ES-I3 (cell line): ENCODE results near the gene TOM1L2.
"Not testable (repeated sequence)": the region's sequence is repeated elsewhere in the genome, so short reads cannot be mapped to it uniquely, and the experiment has no call there.

Experiments used
- H3K36me3 ChIP-seq: 2 replicates; pipeline ENCODE4 v1.6.1; 2013; ENCODE audit warnings: mild to moderate bottlenecking, low read length, control low read depth, moderate library complexity; ENCODE audit not compliant: insufficient read depth
- H3K4me1 ChIP-seq: 2 replicates; pipeline ENCODE4 v1.6.1; 2013; ENCODE audit warnings: mild to moderate bottlenecking, control low read depth, low read length; ENCODE audit not compliant: insufficient read depth
- H3K9ac ChIP-seq: 2 replicates; pipeline ENCODE4 v1.6.1; 2013; ENCODE audit warnings: low read depth, mild to moderate bottlenecking, low read length, moderate library complexity
- H3K9me3 ChIP-seq: 2 replicates; pipeline ENCODE4 v1.6.1; 2013; ENCODE audit warnings: mild to moderate bottlenecking, low read length, moderate library complexity; ENCODE audit not compliant: control insufficient read depth, insufficient read depth

TOM1L2 gene

DNA sequence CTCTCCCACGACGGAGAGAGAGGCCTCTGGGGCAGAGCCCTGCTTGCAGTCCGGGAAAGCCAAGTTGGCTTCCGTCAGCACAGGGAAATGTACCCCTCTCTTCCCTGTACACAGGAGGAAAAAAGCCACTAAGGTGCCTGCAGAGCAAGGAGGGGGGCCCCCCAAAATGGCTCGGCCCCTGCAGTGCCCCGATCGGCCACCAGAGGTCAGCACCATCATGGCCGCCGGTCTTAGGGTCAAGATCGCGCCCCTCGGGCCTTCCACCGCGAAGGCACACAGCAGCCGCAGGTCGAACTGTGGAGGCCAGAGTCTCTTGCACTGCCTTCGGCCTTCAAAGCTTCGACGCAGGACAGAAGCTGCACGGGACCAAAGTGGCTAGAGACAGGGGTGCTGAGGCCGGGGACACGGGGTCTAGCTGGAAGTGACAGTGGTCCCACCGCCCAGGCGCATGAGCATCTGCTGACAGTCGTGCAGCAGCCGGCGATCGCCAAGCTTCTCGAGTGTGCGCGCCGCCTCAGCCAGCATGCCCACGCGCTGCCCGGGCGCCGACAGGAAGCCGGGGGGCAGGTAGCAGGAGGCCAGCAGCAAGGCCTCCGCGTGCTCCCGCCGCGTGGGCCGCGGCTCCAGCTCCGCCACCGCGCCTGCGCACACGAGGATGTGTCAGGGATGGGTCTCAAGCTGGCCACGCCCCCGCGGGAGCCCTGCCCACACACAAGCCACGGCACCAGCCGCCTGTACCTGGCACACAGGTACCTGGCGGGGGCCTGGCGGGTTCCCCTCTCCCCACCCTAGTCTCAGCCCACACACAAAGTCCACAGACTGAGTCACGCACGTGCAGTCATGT is 159.8 kb downstream of the TOM1L2 start:
- Histone ChIP-seq H3K36me3 (peaks cover 3% of the 10 kb centered on the region; the same call in 1 of the 2 replicates), H3K9me3 (no peaks in the 10 kb centered on the region), H3K4me1 (peaks cover 9% of the 10 kb centered on the region), H3K9ac (no peak overlapping the region)

DNA sequence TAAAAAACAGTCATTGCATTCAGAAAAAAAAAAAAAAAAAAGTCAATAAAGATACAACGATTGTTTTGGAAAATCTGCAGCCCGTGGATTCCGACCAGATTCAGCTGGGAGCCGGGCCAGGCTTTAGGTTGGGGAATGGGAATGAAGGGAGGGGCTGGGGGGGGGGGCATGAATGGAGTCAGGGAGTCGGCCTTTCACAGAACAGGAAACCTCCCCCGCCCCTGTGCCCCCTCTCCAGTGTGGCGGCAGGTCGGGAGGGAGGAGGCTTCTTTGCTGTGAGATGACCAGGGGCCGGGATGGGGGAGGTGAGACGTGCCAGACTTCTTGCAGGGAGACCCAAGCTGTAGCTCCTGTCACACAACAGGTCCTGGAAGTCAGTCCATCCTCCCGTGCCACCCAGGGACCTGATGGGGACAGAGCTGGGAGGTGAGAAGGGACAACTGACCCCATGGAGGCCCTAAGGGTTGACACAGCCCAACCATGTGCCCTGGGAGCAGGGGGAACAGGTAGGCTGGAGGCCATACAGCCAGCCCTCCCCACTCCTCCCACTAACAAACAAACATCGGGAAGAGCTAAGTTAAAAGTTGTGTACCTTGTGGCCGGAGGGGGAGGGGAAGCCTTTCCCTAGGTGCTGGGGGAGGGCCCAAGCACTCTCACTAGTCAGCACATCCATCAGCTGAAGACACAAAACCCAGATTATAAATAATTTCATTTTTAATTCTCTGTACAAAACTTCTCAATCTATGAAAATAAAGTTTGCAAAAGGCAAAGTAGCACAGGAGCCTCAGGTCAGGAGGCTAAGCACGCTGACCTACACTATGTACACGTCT is 160.6 kb downstream of the TOM1L2 start:
- Histone ChIP-seq H3K9me3 (no peaks in the 10 kb centered on the region), H3K9ac (peak overlapping the region; percentile 4; the same call in 1 of the 2 replicates), H3K4me1 (peaks cover 9% of the 10 kb centered on the region), H3K36me3 (peaks cover 3% of the 10 kb centered on the region; the same call in 1 of the 2 replicates)

DNA sequence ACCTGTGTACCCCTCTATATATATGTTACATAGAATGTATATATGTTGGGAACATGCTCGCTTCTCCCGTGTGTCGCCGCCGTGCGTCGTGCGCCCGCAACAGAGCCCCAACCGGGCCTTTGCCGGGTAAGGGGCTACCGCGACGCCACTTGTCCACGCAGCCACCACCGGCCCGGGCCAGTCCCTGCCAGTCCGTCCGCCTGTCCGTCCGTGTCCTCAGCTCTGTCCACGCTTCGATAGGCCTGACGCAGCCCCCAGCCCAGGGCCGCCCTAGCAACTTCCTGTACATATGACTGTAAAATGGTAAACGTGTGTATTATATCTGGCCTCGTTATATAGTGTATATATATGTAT is 161.3 kb downstream of the TOM1L2 start:
- H3K9ac ChIP-seq: peak overlapping the region; percentile 42; the same call in 1 of the 2 replicates
- H3K36me3 ChIP-seq: peaks cover 3% of the 10 kb centered on the region; the same call in 1 of the 2 replicates
- H3K4me1 ChIP-seq: peaks cover 9% of the 10 kb centered on the region
- no peaks in the 10 kb centered on the region for H3K9me3 ChIP-seq

DNA sequence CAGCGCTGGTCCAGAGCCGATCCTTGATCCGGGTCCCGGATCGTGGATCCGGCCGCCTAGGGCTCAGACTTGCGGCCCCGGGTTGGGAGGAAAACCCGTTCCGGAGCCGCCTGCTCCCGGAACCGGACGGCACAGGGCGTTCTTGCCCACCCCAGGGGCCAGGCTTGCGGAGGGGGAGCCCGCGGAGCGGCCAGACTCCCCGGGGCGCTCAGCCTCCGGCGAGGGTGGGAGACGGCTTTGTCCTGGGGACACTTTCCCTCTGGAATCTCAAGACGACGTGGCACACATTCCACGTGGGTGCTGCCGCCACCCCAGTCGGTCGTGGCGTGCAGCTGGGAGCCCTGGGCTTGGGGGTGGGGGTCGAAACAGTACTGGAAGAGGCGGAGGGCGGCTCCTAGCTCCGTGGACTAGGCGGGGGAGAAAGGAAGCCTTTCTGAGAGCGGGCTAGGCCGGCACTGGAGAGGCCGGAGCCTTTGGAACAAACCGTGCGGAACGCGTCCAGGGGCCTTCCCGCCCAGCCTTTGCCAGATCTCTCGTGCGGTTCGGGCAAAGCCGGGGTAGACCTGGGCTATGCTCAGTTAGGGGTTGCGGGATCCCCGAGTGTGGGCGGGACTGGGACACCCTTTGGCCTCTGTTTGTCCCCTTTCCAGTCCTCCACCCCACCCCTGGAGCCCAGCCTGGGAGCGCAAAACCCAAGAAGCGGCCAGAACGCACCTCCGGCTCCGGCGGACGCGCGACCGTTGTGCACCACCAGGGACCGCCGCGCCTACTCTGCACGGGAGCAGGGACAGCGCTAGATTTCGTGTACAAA is 161.9 kb downstream of the TOM1L2 start:
- Histone ChIP-seq H3K4me1 (peaks cover 9% of the 10 kb centered on the region), H3K9me3 (no peaks in the 10 kb centered on the region), H3K36me3 (peaks cover 3% of the 10 kb centered on the region; the same call in 1 of the 2 replicates), H3K9ac (peak overlapping the region; percentile 42)

DNA sequence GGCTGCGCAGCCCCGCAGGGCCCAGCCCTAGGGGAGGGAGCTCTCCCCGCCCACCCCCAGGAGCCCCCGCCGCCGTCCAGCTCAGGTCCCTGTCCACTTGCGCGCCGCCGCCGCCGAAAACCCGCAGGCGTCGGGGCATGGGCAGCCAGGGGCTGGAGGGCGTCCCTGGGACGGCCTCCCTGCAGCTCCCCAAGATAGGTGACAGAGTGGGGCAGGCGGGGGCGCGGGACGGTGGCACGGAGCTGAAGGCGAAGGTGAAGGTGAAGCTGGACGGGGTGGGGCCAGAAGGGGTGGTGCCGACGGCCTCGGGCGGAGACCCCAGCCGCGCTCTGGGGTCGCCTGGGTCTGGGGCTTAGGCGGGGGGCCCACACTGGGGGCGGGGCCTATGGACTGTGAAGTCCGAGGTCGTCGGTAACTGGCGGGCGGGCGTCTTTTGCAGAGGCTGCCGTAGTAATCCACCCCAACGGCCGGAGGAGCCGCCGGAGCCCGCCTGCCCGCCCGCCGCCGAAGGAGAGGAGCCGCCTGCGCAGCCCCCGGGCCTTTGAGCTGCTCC is 162.6 kb downstream of the TOM1L2 start:
- Histone ChIP-seq H3K4me1 (peaks cover 9% of the 10 kb centered on the region), H3K36me3 (peaks cover 3% of the 10 kb centered on the region; the same call in 1 of the 2 replicates), H3K9me3 (no peaks in the 10 kb centered on the region), H3K9ac (peak overlapping the region; percentile 42)

DNA sequence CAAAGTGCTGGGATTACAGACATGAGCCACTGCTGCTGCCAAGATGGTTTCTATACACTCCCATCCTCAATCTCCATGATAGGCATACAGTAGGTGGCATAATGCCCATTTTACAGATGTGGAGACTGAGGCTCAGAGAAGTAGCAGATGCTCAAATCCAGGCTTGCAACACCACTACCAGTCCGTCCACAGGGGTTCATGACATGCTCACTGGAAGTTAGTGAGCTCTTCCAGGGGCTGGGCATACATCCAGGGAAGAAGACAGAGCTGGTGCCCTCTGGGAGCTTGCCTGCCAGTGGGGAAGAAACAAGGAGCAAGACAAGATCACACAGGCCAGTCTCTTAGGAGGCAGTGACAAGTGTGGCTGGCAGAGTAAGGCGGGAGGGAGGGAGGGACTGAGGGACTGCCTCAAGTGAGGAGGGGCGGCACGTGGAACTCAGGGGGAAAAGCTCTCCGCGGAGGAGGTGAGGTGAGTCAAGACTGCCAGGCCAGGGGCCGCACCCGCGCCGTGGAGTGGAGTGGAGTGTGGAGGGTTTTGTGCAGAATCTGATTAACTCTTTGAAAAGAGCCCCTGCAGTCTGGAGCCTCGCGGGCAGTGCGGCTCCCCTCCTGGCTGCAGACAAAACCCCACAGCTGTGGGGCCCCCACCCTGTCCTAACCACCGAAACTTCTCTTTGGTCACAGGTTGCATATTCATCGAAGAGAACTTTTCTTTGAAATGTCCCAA is 163.3 kb downstream of the TOM1L2 start:
- H3K9ac ChIP-seq: peak overlapping the region; percentile 12; the same call in 1 of the 2 replicates
- H3K4me1 ChIP-seq: peaks cover 9% of the 10 kb centered on the region
- no peaks in the 10 kb centered on the region; the same call in 1 of the 2 replicates for H3K36me3 ChIP-seq
- no peaks in the 10 kb centered on the region for H3K9me3 ChIP-seq

DNA sequence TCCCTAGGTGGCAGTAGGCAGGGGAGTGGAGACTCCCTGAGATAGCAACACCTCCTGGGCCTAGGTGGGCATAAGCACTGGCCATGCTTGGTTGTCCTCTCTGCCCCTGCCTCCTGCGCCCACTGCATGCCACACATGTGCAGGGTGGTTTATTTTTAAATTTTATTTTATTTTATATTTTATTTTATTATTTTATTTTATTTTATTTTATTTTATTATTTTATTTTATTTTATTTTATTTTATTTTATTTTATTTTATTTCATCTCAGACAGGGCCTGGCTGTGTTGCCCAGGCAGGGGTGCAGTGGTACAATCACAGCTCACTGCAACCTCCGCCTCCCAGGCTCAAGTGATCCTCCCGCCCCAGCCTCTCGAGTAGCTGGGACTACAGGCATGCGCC is 164.0 kb downstream of the TOM1L2 start:
- H3K9ac ChIP-seq, H3K4me1 ChIP-seq, H3K9me3 ChIP-seq, H3K36me3 ChIP-seq: not testable (repeated sequence)

DNA sequence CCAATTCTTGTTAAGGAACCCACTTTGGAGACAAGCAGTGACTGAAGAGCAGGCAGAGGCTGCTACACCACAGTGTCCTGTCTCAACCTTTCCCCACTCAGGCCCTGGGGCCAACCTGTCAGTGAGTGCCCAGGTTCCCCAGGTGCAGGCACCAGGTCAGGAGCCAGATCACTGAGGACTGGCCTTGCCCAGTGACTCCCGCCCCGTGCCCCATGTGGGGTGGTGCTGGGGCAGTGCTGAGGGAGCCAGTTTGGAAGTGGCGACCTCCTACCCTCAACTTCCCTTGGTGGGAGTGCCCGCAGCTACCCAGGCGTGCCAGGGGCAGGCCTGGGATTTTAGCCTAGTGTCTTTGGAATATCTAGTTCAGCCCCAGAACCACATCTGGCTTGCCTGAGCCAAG is 164.8 kb downstream of the TOM1L2 start:
- H3K36me3 ChIP-seq: no peaks in the 10 kb centered on the region; the same call in 1 of the 2 replicates
- H3K9ac ChIP-seq: no peak overlapping the region
- H3K4me1 ChIP-seq: peaks cover 9% of the 10 kb centered on the region

DNA sequence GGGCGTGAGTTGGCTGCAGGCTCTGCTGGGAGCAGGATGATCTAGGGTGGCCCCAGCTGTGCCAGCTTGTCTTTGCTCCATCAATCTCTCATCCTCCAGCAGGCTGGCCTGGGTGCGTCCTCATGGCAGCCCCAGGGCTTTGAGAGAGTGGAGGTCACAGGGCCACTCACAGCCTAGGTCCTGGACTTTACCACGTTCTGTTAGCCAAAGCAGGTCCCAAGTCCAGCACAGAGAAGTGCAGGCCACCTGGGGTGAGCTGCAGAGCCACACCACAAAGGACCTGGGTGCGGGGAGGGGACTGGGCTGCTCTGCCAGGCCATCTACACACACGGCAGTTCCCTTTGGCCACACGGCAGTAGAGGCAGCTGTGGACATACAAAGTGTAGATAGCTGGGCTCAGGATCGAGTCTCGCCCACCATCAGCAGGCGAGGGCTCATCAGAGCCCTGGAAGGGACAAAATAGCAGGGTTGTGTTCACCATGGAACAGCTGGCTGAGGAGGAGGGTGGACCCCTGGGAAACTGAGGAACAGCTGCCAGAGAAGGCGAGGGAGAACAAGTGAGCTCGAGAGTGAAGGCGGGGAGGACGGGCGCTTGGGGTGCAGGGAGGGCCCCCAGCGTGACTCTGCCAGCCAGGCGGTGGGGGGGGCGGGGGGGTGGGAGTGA is 165.5 kb downstream of the TOM1L2 start:
- Histone ChIP-seq H3K36me3 (no peaks in the 10 kb centered on the region; the same call in 1 of the 2 replicates), H3K4me1 (peaks cover 3% of the 10 kb centered on the region), H3K9me3 (no peaks in the 10 kb centered on the region), H3K9ac (no peak overlapping the region)

More for the DNA sequence above, 164.8 kb downstream of the TOM1L2 start:
- no peaks in the 10 kb centered on the region for H3K9me3 ChIP-seq

DNA sequence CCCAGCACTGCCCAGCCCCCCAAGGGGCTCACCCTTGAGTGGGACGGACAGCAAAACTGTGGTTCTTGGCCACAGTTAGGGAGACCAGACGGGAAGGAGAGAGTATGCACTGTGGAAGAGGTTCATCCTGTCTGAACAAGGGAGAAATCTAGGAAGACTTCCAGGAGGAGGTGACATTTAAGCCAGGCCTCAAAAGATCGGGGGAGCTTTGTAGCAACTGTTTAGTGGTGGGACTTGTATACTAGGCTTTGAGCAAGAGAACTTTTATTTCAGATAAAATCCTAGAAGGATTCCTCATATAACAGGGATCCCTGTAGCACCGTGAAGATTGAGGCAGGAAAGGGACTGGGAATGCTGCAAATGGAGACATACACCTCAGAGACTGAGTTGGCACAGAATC is 166.2 kb downstream of the TOM1L2 start:
- Histone ChIP-seq H3K9me3 (no peaks in the 10 kb centered on the region), H3K36me3 (no peaks in the 10 kb centered on the region; the same call in 1 of the 2 replicates), H3K4me1 (no peaks in the 10 kb centered on the region), H3K9ac (no peak overlapping the region)

DNA sequence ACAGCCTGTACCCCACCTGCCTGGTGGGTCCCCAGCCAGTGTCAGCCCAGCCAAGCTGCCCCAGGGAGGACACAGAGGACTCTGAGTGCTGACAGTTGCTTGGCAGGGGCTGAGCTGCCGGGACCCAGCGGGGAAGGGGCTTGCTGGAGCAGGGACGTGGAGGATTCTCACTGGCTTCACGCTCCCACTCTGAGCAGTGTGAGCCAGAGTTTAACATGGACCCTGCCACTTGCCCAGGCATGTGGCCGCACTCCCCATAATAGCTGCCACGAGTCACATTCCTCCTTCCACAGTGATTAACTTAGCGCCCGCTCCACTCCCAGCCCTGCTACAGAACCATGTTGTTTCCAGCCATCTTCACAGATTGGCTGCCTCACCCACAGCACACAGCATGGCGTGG is 166.6 kb downstream of the TOM1L2 start:
- Histone ChIP-seq H3K9me3 (no peaks in the 10 kb centered on the region), H3K4me1 (no peaks in the 10 kb centered on the region; the same call in 1 of the 2 replicates), H3K9ac (no peak overlapping the region), H3K36me3 (no peaks in the 10 kb centered on the region; the same call in 1 of the 2 replicates)

DNA sequence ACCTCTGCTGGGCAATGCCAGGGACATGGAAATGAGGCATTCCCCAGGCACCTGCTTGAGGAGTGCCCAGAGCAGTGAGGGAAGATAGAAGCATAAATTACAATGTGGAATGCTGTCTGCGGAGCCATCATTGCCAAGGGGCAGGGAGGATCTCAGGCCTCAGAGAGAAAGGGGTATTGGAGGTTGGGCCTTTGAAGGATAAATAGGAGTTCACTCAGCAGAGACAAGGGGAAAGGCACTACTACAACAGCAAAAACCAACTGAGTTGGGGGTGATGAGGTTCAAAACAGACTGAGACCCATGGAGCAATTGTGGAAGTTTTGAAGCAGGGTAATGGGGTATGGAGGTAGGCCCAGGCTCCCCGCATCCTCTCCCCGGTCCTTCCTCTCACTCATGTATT is 168.2 kb downstream of the TOM1L2 start:
- Histone ChIP-seq H3K9me3 (no peaks in the 10 kb centered on the region), H3K36me3 (no peaks in the 10 kb centered on the region; the same call in 1 of the 2 replicates), H3K4me1 (peaks cover 6% of the 10 kb centered on the region; the same call in 1 of the 2 replicates), H3K9ac (no peak overlapping the region)
